ENCODE measurements around the gene GDNF.
"Not testable (repeated sequence)": the region's sequence is repeated elsewhere in the genome, so short reads cannot be mapped to it uniquely, and the experiment has no call there.

The GDNF gene, protein sequence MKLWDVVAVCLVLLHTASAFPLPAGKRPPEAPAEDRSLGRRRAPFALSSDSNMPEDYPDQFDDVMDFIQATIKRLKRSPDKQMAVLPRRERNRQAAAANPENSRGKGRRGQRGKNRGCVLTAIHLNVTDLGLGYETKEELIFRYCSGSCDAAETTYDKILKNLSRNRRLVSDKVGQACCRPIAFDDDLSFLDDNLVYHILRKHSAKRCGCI

DNA sequence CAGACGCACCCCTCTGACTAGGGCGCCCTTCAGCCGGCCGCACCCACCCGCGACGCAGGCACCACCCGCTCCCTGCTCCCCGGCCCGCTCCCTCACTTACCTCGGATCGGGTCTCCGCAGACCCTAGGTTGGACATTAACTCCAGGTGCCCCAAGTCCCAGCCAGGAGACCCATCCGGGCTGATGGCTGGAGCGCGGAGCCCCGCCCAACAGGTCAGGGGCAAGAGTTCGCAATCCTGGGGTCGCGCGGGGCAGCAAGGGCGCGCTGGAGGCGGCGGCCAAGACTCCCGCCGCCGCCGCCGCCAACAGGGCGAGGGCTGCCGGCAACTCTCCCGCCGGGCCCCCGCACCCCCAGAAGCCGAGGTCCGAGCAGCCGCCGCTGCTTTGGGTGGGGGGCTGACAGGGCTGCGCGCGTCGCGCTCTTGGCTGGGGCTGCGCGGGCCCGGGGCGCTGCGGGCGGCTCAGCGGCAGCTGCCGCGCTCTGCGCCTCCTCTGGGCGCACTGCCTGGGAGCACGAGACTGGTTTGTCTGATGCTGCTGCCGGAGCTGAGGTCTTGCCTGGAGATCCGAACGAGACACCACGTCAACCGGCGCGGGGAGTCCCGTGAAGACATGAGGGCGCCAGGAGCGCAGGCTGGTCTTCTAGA, at the start of gene GDNF:
Gene GDNF, minus strand, starts transcription at position 635 of the 646 bp plus-strand sequence. CDS start 5,245 bp downstream, outside the sequence.
- no peak for DNase-seq

DNA sequence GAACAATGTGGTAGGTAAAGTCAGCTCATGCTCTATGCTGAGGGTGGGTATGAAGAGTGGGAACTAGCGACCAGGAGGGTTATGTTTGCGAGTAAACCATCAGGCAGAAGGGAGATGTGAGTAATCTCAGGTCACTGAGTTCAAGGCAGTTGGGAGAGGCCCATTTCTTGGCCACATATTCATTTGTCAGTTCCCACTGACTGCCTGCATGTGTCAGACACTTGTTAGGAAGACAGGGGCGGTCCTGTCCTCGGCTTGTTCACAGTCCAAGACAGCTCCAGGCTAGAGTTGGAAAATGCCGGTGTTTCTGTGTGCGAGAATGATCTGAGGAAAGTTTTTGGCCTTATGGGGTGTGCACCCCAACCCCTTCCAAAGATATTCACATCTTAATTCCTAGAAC, 48.6 kb upstream of the GDNF start:
- no peak for DNase-seq

DNA sequence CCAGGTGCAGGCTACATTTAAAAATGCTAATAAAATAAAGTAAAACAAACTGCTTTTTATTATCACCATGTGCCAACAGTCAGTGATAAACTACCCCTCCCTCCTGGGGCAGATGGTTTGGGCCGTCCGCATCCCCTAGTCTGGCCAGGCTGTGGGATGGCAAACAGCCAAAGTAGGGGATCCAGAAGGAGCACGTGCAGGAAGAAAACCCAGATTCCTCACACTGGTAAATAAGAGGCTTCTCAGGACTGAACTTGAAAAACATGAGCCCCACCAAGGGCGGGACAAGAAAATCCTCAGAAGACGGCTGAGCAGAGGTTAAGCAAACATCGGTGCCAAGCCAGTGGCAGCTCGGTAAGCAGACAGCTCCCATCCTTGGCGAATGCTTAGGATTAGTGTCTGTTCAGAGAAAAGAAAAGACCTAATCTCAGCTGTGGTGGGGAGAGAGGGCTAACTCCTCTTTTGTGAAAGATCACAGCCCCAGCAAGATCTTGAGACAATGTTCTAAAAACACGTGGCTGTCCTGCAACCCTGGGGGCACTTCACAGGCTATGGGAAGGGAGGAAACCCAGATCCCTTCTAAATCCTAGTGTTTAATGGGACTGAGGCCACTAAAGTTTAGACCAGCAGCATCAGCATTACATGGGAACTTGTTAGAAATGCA, 46.5 kb upstream of the GDNF start:
- DNase-seq, result no peak

DNA sequence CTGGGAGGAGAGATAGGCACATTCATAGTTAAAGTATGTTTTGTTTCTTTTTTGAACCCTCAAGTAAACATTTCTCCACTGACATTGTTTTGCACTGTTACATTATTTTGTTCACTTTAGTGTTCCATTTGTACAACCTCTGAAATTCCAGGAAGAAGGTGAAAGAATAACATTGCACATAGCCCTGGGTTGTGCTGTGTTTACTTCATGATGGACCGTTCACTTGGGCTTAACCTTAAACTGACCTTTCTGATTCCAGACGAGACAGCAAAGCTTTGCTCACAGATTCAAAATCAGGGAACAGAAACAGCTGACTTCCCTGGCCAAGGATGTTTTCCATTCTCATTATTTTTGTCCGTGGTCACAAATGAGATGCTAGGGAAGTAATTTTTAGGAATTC, 42.8 kb upstream of the GDNF start:
- DNase-seq, result no peak

DNA sequence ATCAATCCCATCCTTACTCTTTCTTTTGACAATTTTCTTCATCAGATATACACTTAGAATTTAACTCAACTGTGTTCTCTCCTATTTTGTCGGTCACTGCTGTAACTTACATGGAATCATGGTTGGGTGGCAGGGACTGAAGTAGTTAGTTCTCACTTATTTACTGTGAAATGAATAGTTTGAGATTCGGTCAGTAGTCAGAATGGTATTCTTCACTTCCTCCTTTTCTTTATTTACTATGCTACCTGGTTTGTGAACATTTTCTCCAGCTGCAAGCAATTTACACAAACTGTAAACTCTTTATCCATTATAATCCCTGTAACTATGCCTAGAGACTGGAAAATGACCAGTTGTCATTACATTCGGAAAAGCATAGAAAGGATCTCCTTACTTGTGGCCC, 41.5 kb upstream of the GDNF start:
- no peak for DNase-seq

DNA sequence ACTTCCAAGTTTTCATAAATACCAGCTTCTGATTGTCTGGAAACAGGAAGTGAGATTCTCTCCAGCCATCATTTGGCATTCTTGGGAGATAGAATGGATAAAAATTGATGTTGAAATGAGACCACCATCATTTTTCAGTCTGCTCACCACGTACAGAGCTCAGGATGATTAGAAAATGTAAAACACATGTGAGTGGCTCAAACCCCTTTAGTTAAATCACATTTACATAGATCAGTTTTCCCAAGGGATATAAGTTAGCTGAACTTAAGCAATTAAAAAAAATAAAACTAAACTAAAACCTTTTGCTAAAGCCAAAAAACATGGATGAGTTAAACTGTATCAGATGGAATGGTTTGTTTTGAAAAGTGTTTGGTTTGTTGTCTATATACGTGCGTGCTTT, 37.1 kb upstream of the GDNF start:
- DNase-seq, result no peak

DNA sequence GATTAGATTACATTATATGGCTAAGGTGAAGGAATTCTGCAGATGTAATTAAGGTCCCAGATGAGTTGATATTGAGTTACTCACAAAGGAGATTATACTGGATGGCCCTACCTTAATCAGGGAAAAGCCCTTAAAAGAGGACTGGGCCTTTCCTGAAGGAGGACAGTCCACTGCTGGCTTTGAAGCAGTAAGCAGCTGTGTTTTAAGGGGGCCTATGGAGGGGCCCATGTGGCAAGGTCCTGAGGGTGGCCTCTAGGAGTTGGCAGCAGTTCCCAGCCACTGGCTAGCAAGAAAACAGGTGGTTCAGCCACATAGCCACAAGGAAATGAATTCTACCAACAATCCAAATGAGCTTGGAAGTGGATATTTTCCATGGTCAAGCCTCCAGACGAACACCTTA, 36.4 kb upstream of the GDNF start:
- no peak for DNase-seq

DNA sequence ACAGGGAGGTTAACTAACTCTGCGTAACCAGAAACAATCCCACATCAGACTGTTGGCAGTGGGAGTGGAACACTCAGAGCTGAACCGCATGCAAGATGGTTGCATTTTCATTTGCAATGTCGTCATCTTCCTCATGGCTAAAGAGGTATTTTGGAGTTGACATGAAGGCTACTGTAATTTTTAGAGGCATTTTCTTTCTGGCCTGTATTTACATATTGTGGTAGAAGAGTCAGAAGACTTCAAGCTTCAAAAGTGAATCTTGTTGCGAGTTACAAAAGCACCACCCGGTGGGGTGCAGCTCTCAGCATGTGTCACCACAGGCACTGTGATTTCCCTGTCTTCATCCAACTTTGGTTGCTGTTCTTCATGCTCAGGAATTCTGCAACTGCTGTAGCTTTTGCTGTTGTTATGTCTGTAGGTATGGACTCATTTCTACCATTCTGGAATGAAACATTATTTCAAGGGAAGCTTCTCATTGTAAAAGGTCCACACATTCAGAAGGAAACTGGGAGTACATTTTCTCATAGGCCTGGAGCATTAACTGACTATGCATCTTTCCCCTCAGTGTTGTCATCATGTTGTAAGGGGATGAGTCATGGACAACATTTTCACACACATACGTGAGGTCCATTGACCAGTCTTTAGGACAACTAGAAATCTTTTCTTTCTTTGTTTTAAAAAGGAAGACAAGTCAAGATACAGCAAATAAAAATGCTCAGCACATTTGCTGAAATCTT, 35.4 kb upstream of the GDNF start:
- no peak for DNase-seq

DNA sequence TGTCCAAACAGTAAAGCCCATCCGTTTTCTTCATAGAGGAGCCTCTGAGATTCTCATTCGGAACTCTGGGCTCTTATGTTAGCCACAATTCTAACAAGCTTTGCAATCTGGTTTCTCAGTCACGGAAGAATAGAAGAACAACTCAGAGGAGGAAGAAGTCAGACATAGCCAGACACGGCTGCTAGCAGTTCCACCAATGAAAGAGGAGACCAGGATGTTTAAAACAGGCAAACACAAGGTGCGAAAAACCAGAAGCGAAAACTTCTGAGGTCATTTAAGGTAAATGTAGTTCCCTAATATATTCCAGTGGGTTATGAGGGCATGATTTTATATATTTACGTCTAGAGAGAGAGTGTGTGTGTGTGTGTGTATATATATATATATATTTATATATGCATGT, 34.1 kb upstream of the GDNF start:
- DNase-seq, result no peak

DNA sequence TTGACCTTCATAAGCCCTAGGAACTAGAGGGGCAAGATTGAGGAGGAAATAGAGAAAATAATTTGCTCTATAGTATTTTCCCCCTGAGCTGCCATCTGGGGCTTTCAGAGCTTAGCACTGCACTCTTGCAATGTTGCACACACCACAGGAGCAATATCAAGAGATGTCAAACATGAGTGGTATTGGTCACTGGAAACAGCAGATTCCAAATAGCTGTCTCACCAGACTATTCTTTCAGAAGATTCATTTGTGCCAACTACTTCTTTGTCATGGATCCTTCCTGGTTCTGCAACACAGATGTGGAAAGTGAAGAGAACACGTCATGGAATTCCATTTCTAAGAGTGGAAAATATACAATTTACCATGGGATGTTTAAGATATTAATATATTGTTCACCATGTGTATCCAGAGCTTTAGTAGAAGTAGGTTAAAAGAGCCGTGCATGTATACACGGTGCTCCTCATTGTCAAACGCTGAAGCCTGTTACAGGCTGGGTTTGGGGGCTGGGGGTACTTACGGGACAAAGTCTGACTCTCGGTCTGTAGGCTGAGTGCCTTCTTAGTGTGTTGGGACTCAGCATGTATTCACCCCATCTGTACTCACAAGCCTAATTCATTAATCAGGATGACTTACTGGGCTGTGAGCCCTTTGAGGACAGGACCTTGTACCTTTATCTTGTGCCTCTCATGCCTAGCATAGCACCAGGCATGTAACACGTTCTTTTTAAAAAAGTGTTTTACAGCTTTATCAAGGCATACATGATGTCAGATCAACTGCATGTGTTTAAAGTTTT, 31.4 kb upstream of the GDNF start:
- DNase-seq, result no peak

DNA sequence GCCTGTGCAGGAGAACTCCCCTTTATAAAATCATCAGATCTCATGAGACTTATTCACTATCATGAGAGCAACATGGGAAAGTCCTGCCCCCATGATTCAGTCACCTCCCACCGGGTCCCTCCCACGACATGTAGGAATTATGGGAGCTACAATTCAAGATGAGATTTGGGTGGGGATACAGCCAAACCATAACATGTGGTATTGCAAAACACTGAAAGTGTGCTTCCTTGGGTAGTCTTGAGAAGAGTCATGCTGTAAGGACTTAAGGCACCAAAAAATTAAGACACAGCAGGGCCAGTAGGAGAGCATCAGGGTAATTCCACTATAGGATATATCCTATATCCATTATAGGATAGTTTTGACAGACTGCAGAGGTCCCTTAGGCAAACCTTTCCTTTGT, 29.4 kb upstream of the GDNF start:
- no peak for DNase-seq

DNA sequence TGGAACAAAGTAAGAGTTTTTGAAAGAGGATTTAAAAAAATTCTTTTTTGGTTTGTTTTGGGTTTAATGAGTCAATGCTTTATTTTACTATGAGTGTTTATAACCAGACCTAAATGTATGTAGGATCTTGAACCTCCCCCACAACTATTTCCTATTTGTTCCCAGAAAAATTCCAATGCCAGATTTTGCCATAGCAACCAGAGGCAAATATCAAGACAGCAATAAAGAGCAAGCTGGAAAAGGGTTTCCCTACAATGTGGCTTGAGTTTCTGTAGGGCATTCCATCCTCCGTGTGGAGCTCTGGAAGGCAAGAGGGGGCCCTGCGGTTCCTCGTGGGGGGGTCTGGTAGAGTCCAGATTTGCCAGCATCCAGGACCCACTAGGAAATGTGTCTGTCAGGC, 27.8 kb upstream of the GDNF start:
- no peak for DNase-seq

DNA sequence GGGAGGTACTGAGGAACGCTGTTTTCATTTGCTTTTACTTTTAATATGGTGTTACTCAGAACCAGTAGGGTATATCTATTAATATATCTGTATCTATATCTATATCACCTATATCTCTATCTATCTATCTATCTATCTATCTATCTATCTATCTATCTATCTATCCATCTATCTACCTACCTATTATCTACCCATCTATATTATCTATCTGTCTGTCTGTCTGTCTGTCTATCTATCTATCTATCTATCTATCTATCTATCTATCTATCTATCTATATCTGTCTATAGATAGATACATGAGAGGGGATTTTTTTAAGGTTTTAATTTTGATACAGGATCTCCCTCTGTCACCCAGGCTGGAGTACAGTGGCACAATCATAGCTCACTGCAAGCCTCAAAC, 23.1 kb upstream of the GDNF start:
- DNase-seq, result not testable (repeated sequence)

DNA sequence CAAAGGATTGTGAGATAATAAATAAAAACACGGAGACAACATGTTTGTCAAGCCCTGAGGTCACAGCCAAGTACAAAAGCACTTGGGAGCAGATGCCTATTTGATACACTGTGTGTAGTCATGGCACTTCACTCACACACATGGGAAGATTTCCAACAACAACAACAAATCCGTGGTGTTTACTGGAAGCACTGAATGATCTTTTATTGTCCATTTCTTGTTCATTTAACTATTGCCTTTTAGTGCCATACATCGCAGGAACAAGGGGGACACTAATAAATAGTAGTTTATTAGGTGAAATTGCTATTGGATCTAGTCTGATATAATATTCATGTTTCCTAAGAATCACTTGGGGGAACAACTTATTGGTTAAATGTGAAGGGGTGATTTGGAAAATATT, 20.4 kb upstream of the GDNF start:
- no peak for DNase-seq

DNA sequence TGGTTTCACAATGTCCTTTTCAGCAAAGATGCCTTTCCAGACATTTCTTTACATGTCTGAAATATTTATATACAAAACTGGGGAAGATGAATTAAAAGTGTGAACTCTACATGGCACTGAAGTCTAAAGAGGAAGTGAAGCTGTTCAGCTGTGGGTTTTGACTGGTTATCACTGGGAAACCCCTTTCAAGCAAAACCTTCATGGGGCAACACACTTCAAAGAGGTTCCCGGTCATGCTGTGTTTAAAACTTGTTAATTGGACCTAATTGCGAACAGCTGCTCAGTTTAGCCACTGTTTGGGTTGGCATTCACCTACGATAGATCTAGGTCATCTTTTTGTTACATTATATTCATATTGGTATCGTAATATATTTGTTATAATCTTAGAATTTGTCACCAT, 20.0 kb upstream of the GDNF start:
- DNase-seq, result no peak

DNA sequence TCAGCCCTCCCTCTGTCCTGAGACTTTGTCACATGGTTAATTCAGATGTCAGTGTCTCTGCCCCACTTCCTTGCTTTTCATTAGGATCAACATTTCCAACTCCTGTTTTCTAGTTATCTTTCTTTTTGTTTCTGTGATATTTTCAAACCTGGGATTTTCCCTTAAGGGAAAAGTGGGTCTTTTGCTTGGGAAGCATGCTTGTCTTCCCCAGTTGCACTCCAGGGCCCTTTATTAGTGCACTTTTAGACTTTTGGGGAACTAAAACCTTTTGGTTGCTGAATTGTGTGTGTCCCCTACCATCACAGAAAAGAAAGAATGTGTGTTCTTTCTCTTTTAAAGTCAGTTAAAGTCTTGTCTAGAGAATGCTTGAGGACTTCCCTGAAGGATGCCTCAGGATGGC, 18.4 kb upstream of the GDNF start:
- no peak for DNase-seq

DNA sequence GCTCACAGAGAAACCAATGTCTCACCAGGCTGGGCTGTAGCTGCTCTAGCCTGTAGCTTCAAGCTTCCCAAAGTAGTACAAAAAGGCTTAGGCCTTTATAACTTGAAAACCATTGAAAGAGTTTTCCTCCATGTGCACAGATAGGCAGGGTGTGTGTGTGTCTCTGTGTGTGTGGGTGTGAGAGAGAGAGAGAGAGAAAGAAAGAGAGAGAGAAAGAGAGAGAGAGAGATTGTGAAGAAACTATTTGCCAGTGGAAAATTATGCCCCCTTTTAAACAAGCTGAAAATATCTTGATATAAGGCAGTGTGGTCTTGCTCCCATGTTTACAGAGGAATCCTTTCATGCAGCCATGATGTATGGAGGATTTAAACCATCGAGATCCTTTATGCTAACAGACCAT, 17.9 kb upstream of the GDNF start:
- no peak for DNase-seq

DNA sequence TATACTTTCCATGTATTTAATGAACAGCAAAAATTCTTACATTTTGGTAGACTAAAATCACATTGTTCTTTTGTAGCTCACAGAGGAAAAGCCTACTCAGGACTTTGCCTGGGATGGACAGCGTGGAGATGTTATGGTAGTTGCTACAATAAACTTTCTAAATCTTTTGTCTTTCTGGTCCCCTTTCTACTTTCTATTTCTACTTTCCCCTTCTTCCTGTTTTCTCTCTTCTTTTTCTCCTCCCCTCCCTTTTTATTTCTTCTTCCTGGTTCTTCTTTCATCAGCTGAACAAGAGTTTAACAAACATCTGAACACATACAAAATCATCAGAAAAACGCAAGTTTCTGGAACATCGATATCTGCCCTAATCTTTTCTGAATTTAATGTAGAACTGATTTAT, 15.6 kb upstream of the GDNF start:
- no peak for DNase-seq

DNA sequence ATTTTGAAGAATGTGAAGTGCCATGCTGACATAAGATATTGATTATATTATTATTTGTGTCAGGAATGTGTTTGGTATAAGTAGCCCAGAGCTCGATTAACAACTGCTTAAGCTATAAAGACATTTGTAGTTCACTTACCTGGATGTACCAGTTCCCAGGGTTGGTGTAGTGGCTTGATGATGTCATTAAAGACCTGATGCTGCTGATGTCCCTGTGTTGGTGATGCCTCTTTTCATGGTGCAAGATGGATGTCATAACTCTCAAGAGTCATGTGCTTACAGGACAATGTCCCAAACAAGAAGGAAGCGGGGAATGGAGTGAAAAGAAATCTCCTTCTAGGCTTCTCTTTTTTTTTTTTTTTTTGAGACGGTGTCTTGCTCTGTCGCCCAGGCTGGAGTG, 11.5 kb upstream of the GDNF start:
- no peak for DNase-seq

DNA sequence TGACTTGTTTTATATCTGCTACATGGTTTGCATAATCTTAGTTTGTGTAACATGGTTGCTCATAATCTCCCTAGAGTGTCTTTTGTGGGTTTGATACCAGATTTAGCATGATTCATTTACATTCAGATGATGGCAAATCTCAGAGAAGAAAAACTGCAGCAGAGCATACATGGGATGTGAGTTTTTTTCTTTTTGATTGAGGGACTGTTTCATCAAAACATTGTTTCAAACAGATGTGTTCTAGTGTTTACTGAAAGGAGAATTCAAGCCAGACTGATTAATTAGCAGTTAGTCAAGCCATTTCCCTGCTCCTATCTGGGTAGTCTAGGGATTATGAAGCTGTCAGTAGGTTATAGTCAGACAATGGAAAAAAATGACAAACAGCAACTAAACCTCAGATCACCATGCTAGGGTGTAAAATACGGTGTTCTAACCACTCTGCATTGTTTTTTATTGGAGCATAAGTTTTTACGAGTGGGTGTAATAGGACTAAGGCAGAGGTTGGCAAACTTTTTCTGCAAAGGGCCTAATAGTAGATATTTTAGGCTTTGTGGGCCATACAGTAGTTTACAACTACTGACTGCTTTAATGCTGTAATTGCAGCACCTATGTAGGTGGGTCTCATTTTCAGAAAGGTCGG, 10.5 kb upstream of the GDNF start:
- no peak for DNase-seq

DNA sequence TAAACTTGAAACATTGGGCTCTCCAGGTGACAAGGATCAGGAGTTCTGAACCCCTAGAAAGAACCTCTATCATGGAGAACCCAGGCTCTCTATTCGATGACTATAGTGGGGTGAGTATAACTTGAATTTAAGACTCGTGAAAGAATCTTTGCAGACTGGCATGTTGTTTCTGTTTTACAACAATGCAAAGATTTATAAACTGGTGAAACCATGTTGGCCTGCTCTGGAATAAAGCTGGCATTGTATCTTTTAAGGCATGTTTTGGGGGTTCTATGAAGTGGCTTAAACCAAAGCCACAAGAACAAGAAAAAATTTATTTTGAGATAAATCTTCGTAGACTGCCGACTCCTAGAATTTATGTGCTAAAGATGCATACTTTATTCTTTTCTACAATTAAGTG, 9.8 kb upstream of the GDNF start:
- no peak for DNase-seq

DNA sequence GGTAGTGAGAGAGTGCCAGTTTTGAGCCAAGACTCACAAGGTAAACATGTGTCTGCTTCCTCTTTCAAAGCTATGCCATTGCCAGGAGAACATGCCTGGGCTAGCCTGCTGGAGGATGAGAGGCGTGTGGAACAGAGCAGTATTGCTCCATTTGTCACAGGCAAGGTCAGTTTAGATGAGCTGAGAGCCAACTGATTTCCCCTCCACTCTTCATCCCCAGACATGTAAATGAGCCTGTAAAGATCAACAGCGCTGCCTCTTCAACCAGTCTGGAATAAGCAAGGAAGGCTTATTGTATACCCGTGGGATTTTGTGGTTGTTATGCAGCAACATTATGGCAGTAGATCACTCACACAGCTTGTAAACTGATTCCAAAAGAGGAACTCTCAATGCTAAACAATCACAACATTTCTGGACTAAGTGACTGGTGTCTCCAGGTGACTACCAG, 8.2 kb upstream of the GDNF start:
- no peak for DNase-seq
